HEK293 (cell line): ENCODE data around the gene SERINC5.

Experiments used
- CTCF ChIA-PET: fragments of 350-600 bp; formaldehyde crosslinking; extraction: SDS; loops from one replicate; lab custom pipeline; 2021; ENCODE audit warnings: antibody characterized with exemption; lab: Yijun Ruan, JAX
- POLR2A ChIA-PET: fragments of 300-600 bp; formaldehyde crosslinking; extraction: SDS; loops from one replicate; lab custom pipeline; 2020; ENCODE audit warnings: antibody characterized with exemption, inconsistent platforms; lab: Yijun Ruan, JAX
- H3K27ac ChIP-seq: fragments of 200-500 bp; sonication (Bioruptor generic); 2 replicates; pipeline ENCODE4 v1.5.1; 2014; ENCODE audit warnings: low read depth, low read length, control low read depth, inconsistent platforms; ENCODE audit errors: extremely low read depth
- H3K36me3 ChIP-seq, 2 experiments: fragments of 200-500 bp in 1 of 2; sonication (Bioruptor generic) in 1 of 2; 1 replicate in 1 of 2; 2 replicates in 1 of 2; pipeline ENCODE4 v1.5.1; 2014 to 2017; ENCODE audit warnings: inconsistent platforms in 2 of 2, low read length in 2 of 2; ENCODE audit not compliant: control insufficient read depth in 2 of 2, insufficient read depth in 1 of 2
- H3K4me1 ChIP-seq: fragments of 200-500 bp; sonication (Bioruptor generic); 2 replicates; pipeline ENCODE4 v1.5.1; 2014; ENCODE audit warnings: mild to moderate bottlenecking, low read length, inconsistent platforms; ENCODE audit not compliant: control insufficient read depth, insufficient read depth
- H3K4me3 ChIP-seq: 2 replicates; pipeline ENCODE4 v1.5.1; 2011; ENCODE audit warnings: low read depth, mild to moderate bottlenecking, control low read depth, low read length, moderate library complexity
- H3K9me3 ChIP-seq: fragments of 200-500 bp; sonication (Bioruptor generic); 2 replicates; pipeline ENCODE4 v1.5.1; 2014; ENCODE audit warnings: low read depth, low read length, inconsistent platforms; ENCODE audit not compliant: control insufficient read depth, insufficient read depth
- GFI1B ChIP-seq: fragments of 450-650 bp; formaldehyde crosslinking; IDR thresholded peaks from 2 replicates; pipeline ENCODE4 v1.5.1; 2016; ENCODE audit warnings: missing biosample characterization, missing genetic modification characterization
- ZBTB7A ChIP-seq: fragments of 450-650 bp; formaldehyde crosslinking; IDR thresholded peaks from 2 replicates; pipeline ENCODE4 v1.5.1; 2016; ENCODE audit warnings: low read depth, missing biosample characterization, missing genetic modification characterization
- ZNF10 ChIP-seq: fragments of 450-650 bp; formaldehyde crosslinking; IDR thresholded peaks from 2 replicates; pipeline ENCODE4 v1.5.1; 2017; ENCODE audit warnings: missing biosample characterization, missing genetic modification characterization
- ZNF19 ChIP-seq: fragments of 450-650 bp; formaldehyde crosslinking; IDR thresholded peaks from 2 replicates; pipeline ENCODE4; 2016; ENCODE audit warnings: missing biosample characterization, missing genetic modification characterization, low read depth
- ZNF214 ChIP-seq: fragments of 450-650 bp; formaldehyde crosslinking; IDR thresholded peaks from 2 replicates; pipeline ENCODE4 v1.5.1; 2017; ENCODE audit warnings: missing biosample characterization, mild to moderate bottlenecking, missing genetic modification characterization, borderline replicate concordance
- ZNF23 ChIP-seq: fragments of 450-650 bp; formaldehyde crosslinking; IDR thresholded peaks from 2 replicates; pipeline ENCODE4 v1.5.1; 2016; ENCODE audit warnings: missing biosample characterization, missing genetic modification characterization, borderline replicate concordance
- ZNF311 ChIP-seq: fragments of 450-650 bp; formaldehyde crosslinking; IDR thresholded peaks from 2 replicates; pipeline ENCODE4 v1.5.1; 2017; ENCODE audit warnings: missing biosample characterization, missing genetic modification characterization, borderline replicate concordance
- ZNF335 ChIP-seq: fragments of 450-650 bp; formaldehyde crosslinking; conservative IDR thresholded peaks from 2 replicates; pipeline ENCODE4 v1.5.1; 2016; ENCODE audit warnings: missing biosample characterization, missing genetic modification characterization
- ZNF449 ChIP-seq: fragments of 450-650 bp; formaldehyde crosslinking; IDR thresholded peaks from 2 replicates; pipeline ENCODE4 v1.5.1; 2017; ENCODE audit warnings: missing biosample characterization, mild to moderate bottlenecking, missing genetic modification characterization, moderate library complexity
- ZNF518A ChIP-seq: fragments of 450-650 bp; formaldehyde crosslinking; conservative IDR thresholded peaks from 2 replicates; pipeline ENCODE4 v1.5.1; 2016; ENCODE audit warnings: low read depth, missing biosample characterization, missing genetic modification characterization
- ZNF571 ChIP-seq: fragments of 450-650 bp; formaldehyde crosslinking; IDR thresholded peaks from 2 replicates; pipeline ENCODE4 v1.5.0; 2017; ENCODE audit warnings: missing biosample characterization, missing genetic modification characterization
- ZNF658 ChIP-seq: fragments of 450-650 bp; formaldehyde crosslinking; IDR thresholded peaks from 2 replicates; pipeline ENCODE4; 2016; ENCODE audit warnings: missing biosample characterization, missing genetic modification characterization
- ZNF707 ChIP-seq: fragments of 450-650 bp; formaldehyde crosslinking; IDR thresholded peaks from 2 replicates; pipeline ENCODE4 v1.5.1; 2016; ENCODE audit warnings: missing biosample characterization, missing genetic modification characterization
- ZNF830 ChIP-seq: fragments of 450-650 bp; IDR thresholded peaks from 2 replicates; pipeline ENCODE4 v1.5.0; 2018; ENCODE audit warnings: missing biosample characterization, missing genetic modification characterization, low read depth, mild to moderate bottlenecking, moderate library complexity
- ZSCAN18 ChIP-seq: fragments of 450-650 bp; formaldehyde crosslinking; IDR thresholded peaks from 2 replicates; pipeline ENCODE4 v1.5.1; 2016; ENCODE audit warnings: missing biosample characterization, missing genetic modification characterization
- TF ChIP-seq, protein P1 (sequence below): fragments of 450-650 bp; formaldehyde crosslinking; conservative IDR thresholded peaks from 2 replicates; pipeline ENCODE4 v1.5.1; 2016; ENCODE audit warnings: low read depth, missing biosample characterization, missing genetic modification characterization

SERINC5 gene

DNA sequence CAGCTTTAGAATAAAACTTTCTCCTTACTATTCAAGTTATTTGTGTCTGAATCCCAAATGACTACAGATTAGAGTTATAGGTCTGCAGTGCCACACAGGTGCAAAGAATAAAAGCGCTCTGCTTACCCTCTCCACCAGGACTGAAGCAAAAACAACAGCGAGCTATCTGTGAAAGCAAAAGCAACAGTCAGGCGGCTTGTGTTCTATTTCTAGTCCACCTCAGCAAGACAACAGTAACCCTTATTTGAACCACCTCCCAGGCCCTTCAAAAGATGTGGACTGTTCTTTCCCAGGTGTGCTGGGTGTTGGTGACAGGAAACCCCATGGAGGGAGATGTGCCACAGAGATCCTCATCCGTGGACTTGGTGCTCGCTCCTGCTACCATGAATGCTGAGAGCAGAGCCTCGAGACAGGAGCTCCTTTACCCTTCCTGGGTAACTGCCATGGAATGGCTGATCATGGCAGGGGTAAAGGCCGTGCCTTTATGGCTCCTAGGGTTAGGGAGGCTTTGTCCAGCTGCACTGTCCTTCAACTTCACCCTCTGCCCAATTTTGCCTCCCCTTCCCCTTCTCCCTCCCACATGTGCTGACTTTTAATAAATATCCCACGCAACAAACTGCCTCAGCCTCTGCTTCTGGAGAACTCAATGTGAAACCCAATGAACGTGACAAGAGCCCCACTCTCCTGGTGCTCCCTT lies 108.6 kb downstream of the SERINC5 start (continued):
- TF ChIP-seq ZSCAN18 (tag by site-specific recombination) = no peak

DNA sequence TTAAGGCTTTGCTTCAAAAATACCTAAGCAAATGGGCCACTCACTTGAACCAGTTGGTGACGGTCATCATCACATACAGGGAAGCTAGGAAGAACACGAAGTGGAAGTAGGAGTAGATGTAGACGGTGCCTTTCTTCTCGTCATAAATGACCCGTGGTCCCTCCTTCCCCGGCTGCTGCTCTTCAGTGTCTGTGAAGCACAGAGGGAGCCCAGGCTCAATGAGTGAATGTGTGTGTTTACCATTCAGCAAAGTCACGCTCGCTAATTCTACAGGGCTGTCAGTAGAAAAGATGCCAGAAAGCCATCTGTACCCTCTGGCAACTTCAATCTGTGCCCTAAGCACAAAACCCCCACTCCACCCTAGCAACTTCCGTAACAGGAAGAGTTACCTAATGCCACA lies 109.8 kb downstream of the SERINC5 start:
- TF ChIP-seq GFI1B (tag by site-specific recombination) (no peak), ZNF19 (no peak), ZNF830 (tag by site-specific recombination) (no peak), ZNF707 (tag by site-specific recombination) (no peak), ZNF658 (tag by site-specific recombination) (no peak), ZNF571 (tag by site-specific recombination) (no peak), ZSCAN18 (tag by site-specific recombination) (no peak), ZNF23 (tag by site-specific recombination) (no peak), ZNF335 (tag by site-specific recombination) (no peak), ZNF311 (tag by site-specific recombination) (no peak), ZNF214 (tag by site-specific recombination) (no peak)
- TF ChIP-seq, protein P1, sequence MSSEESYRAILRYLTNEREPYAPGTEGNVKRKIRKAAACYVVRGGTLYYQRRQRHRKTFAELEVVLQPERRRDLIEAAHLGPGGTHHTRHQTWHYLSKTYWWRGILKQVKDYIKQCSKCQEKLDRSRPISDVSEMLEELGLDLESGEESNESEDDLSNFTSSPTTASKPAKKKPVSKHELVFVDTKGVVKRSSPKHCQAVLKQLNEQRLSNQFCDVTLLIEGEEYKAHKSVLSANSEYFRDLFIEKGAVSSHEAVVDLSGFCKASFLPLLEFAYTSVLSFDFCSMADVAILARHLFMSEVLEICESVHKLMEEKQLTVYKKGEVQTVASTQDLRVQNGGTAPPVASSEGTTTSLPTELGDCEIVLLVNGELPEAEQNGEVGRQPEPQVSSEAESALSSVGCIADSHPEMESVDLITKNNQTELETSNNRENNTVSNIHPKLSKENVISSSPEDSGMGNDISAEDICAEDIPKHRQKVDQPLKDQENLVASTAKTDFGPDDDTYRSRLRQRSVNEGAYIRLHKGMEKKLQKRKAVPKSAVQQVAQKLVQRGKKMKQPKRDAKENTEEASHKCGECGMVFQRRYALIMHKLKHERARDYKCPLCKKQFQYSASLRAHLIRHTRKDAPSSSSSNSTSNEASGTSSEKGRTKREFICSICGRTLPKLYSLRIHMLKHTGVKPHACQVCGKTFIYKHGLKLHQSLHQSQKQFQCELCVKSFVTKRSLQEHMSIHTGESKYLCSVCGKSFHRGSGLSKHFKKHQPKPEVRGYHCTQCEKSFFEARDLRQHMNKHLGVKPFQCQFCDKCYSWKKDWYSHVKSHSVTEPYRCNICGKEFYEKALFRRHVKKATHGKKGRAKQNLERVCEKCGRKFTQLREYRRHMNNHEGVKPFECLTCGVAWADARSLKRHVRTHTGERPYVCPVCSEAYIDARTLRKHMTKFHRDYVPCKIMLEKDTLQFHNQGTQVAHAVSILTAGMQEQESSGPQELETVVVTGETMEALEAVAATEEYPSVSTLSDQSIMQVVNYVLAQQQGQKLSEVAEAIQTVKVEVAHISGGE (tag by site-specific recombination) = no peak
- TF ChIP-seq, all 188 proteins: peak for 0
- no peaks in the 10 kb centered on the region for H3K9me3 ChIP-seq
- no peak overlapping the region for H3K4me3 ChIP-seq
- H3K4me1 ChIP-seq = no peaks in the 10 kb centered on the region
- ChIA-PET POLR2A (no interaction called here), CTCF (no interaction called here)
- H3K36me3 ChIP-seq = no peaks in the 10 kb centered on the region
- H3K27ac ChIP-seq = no peak overlapping the region

DNA sequence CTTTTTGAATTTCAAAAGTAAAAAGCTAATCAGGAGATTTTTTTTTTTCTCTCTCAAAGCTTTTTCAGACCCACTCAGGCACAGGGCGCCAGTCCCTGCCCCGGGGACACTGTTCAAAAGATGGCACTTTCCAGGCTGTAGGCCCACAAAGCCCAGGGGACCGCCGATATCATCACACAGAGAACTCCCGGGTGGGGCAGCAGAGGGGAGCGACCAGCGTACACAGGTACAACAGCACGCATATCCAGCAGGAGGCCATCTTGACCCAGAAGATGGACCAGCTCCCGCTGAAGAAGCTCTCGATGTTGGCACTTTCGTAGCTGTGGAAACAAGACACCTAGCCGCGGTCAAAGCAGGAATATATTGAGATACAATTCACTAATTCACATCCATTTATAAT lies 112.4 kb downstream of the SERINC5 start:
- TF ChIP-seq ZNF449 (tag by site-specific recombination) (no peak), ZNF518A (tag by site-specific recombination) (no peak), ZNF658 (tag by site-specific recombination) (no peak), ZBTB7A (no peak), ZNF10 (tag by site-specific recombination) (no peak)
- TF ChIP-seq, all 188 proteins: peak for 0
- Histone ChIP-seq H3K4me1 (no peaks in the 10 kb centered on the region), H3K36me3 (no peaks in the 10 kb centered on the region), H3K4me3 (no peak overlapping the region), H3K9me3 (no peaks in the 10 kb centered on the region), H3K27ac (no peak overlapping the region)
- ChIA-PET POLR2A (no interaction called here), CTCF (no interaction called here)
